Stomach (tissue), 19 donors: ENCODE data around the gene PHLPP2. TPM values are rescaled to one million over a fixed set of nuclear protein-coding genes. Genes with fewer than 3 reads are reported as not detected.

ENCODE experiments used
- DNase-seq, 2 donors: peaks; one replicate each; pipeline versions ENCODE4 v3.0.0 to v3.0.0-alpha.2; 2013 to 2019
- H3K27ac ChIP-seq, 5 donors: fragments of 200-600 bp in 4 of 5; sonication (generic) in 4 of 5; one replicate each; pipeline ENCODE4 v1.5.1; 2013 to 2019; ENCODE audit warnings: mild to moderate bottlenecking in 1 of 5, moderate library complexity in 1 of 5
- H3K27me3 ChIP-seq, 3 donors: fragments of 200-600 bp; sonication (generic); one replicate each; pipeline ENCODE4 v1.5.1; 2017 to 2019; ENCODE audit warnings: mixed run types in 1 of 3
- H3K36me3 ChIP-seq, 4 donors: fragments of 200-600 bp; sonication (generic); 1 replicate in 3 of 4; 2 replicates in 1 of 4; pipeline ENCODE4 v1.5.1; 2016 to 2019
- H3K4me1 ChIP-seq, 4 donors: fragments of 200-600 bp; sonication (generic); one replicate each; pipeline ENCODE4 v1.5.1; 2016 to 2019
- H3K4me3 ChIP-seq, 4 donors: fragments of 200-600 bp; sonication (generic) in 3 of 4; one replicate each; pipeline ENCODE4 v1.5.1; 2016 to 2019; ENCODE audit warnings: mild to moderate bottlenecking in 1 of 4
- H3K9me3 ChIP-seq, 4 donors: fragments of 200-600 bp; sonication (generic); one replicate each; pipeline ENCODE4 v1.5.1; 2016 to 2019
- EP300 ChIP-seq: sonication (generic); formaldehyde crosslinking; IDR thresholded peaks from one replicate; pipeline ENCODE4 v1.6.1; 2017; ENCODE audit warnings: antibody characterized with exemption
- POLR2A ChIP-seq, 4 donors: fragments of 450-650 bp; IDR thresholded peaks; one replicate each; pipeline ENCODE4 v1.6.1; 2016; ENCODE audit warnings: antibody characterized with exemption in 4 of 4, control low read depth in 2 of 4, mild to moderate bottlenecking in 1 of 4, moderate library complexity in 1 of 4
- POLR2AphosphoS5 ChIP-seq, 3 donors: sonication (generic); formaldehyde crosslinking; IDR thresholded peaks; one replicate each; pipeline ENCODE4 v1.6.1; 2016; ENCODE audit warnings: antibody characterized with exemption in 3 of 3
- WGBS, 5 donors: extraction: QIAGEN DNeasy Blood & Tissue Kit in 3 of 5; methylation state at CpG; one replicate each; pipeline versions ENCODE4 v1.1.5 to v1.1.7; 2013 to 2018; 5-methylcytosine and 5-hydroxymethylcytosine counted together
- intact Hi-C: fragments of 100-400 bp; cut with DNase I; formaldehyde crosslinking; loops from one replicate; pipeline ENCODE4 v1.15.1; 2023; ENCODE audit warnings: low total_unique reads
- long read RNA-seq, 10 donors: transcript quantifications; one replicate each; lab custom pipeline, GENCODE V29; 2026
- polyA plus RNA-seq, 3 donors: library from polyadenylated mRNA; stranded (reverse); fragments of 200-250 nt; gene quantifications; one replicate each; pipeline ENCODE4 v1.2.3, GENCODE V29; 2013
- total RNA-seq, 5 donors: library from RNA; depleted of rRNA; stranded (reverse); fragments of >200 nt; gene quantifications; one replicate each; pipeline versions ENCODE4 v1.1.0 to v1.2.3, GENCODE V29; 2014 to 2016
- TF ChIP-seq, protein P1 (sequence below), 7 experiments: fragments of 450-650 bp in 4 of 7; fragments of 200-600 bp in 3 of 7; sonication (generic) in 3 of 7; IDR thresholded peaks; one replicate each; pipeline ENCODE4 v1.5.1; 2016 to 2019; ENCODE audit warnings: antibody characterized with exemption in 7 of 7, control low read depth in 2 of 7, mild to moderate bottlenecking in 1 of 7
- donor health status: healthy with polysubstance abuse.
- donor health status: Bipolar disorder and iron deficiency.
- donor health status: healthy.

Gene PHLPP2, protein sequence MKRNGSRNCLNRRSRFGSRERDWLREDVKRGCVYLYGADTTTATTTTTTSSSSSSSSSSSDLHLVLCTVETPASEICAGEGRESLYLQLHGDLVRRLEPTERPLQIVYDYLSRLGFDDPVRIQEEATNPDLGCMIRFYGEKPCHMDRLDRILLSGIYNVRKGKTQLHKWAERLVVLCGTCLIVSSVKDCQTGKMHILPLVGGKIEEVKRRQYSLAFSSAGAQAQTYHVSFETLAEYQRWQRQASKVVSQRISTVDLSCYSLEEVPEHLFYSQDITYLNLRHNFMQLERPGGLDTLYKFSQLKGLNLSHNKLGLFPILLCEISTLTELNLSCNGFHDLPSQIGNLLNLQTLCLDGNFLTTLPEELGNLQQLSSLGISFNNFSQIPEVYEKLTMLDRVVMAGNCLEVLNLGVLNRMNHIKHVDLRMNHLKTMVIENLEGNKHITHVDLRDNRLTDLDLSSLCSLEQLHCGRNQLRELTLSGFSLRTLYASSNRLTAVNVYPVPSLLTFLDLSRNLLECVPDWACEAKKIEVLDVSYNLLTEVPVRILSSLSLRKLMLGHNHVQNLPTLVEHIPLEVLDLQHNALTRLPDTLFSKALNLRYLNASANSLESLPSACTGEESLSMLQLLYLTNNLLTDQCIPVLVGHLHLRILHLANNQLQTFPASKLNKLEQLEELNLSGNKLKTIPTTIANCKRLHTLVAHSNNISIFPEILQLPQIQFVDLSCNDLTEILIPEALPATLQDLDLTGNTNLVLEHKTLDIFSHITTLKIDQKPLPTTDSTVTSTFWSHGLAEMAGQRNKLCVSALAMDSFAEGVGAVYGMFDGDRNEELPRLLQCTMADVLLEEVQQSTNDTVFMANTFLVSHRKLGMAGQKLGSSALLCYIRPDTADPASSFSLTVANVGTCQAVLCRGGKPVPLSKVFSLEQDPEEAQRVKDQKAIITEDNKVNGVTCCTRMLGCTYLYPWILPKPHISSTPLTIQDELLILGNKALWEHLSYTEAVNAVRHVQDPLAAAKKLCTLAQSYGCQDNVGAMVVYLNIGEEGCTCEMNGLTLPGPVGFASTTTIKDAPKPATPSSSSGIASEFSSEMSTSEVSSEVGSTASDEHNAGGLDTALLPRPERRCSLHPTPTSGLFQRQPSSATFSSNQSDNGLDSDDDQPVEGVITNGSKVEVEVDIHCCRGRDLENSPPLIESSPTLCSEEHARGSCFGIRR (N-terminal part only)
- total RNA-seq (10 to 100 TPM in 1 of 5 donors, 1 to 10 TPM in 4; 1.8 to 10.1 (median 5.8) TPM), polyA plus RNA-seq (1 to 10 TPM in 1 of 3 donors, under 1 TPM in 2; 0.76 to 1.2 (median 0.85) TPM)
- long read RNA-seq, donor 1, result 0 reads
- long read RNA-seq, donor 2, result 0 reads
- long read RNA-seq, donor 3, result 0 reads
- long read RNA-seq, donor 4, result 0 reads
- long read RNA-seq, donor 5, result 0 reads
- long read RNA-seq, donor 6, result 0 reads
- long read RNA-seq, donor 7, full-length matches to known transcripts, result 1 of 1 reads
- long read RNA-seq, donor 7, partial matches to known transcripts, result 0 of 1 reads
- long read RNA-seq, donor 7, other reads (novel, unspliced or antisense), result 0 of 1 reads
- long read RNA-seq, donor 8, partial matches to known transcripts, result 11 of 11 reads
- long read RNA-seq, donor 8, other reads (novel, unspliced or antisense), result 0 of 11 reads
- long read RNA-seq, donor 9, result 0 reads
- long read RNA-seq, donor 10, result 0 reads

DNA sequence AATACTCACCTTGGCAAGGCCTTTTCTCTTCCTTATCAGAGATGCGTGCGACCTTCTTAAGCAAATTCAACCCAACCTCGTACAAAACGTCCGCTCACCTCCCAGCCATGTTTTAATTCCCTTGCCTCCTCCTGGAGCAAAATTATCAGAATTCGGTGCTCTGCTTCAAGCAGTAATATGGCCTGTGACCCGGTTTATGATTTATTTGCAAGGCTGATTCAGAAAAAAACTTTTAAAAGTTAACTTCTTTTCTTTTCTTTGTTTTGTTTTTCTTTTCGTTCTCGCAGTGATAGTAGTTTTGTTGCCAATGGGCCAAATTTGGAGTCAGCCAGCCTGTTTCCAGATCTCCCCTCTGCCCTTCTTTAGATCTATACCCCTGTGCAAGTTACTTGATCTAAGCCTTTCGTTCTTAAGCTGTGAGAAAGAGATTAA, at the start of gene PHLPP2:
PHLPP2 (minus strand) TSS at position 382 of the 432 bp plus-strand sequence. CDS start 9,906 bp downstream, outside the sequence.
- WGBS, 5 donors, result 11 to 16% (median 15%) methylated on average over 10 of the region's 10 CpGs
- H3K27me3 ChIP-seq, result peaks cover 0 to 5% (median 0%) of the 10 kb centered on the region in 3 donors
- H3K36me3 ChIP-seq, result peaks cover 0 to 1% (median under 1%) of the 10 kb centered on the region in 4 donors
- H3K27ac ChIP-seq, result peak within 1 kb of the TSS; percentile 84 to 95 (median 90)
- no peak for TF ChIP-seq EP300
- TF ChIP-seq, protein P1, sequence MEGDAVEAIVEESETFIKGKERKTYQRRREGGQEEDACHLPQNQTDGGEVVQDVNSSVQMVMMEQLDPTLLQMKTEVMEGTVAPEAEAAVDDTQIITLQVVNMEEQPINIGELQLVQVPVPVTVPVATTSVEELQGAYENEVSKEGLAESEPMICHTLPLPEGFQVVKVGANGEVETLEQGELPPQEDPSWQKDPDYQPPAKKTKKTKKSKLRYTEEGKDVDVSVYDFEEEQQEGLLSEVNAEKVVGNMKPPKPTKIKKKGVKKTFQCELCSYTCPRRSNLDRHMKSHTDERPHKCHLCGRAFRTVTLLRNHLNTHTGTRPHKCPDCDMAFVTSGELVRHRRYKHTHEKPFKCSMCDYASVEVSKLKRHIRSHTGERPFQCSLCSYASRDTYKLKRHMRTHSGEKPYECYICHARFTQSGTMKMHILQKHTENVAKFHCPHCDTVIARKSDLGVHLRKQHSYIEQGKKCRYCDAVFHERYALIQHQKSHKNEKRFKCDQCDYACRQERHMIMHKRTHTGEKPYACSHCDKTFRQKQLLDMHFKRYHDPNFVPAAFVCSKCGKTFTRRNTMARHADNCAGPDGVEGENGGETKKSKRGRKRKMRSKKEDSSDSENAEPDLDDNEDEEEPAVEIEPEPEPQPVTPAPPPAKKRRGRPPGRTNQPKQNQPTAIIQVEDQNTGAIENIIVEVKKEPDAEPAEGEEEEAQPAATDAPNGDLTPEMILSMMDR (IDR thresholded peaks at IDR 0.05), result no peak
- TF ChIP-seq POLR2AphosphoS5 (IDR thresholded peaks at IDR 0.05), result no peak
- no peak for TF ChIP-seq POLR2A (IDR thresholded peaks at IDR 0.05)
- no peaks in the 10 kb centered on the region for H3K9me3 ChIP-seq
- intact Hi-C loops, result no loop called here
- peaks cover 5 to 57% (median 34%) of the 10 kb centered on the region in 4 donors for H3K4me1 ChIP-seq
- DNase-seq, result no peak
- peak within 1 kb of the TSS; percentile 81 to 95 (median 88) for H3K4me3 ChIP-seq

DNA sequence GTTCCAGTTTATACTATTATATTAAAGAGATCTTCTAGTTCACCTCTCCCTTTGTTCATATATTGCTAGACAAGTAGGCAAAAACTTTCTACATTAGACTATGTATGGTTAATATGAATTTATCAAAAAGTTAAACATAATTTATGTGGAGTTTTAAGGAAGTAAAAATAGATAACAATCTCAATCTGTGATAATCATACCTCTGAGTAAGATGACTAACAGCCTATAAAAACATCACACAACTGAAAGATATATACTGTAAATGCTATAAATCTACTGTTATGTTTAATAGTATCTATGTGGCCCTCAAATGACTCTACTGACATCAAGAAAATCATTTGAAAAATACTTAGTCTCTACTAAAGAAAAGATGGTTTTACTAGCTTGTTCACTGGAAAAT, 47.1 kb upstream of the PHLPP2 start:
- intact Hi-C loops, result no loop called here
- Histone ChIP-seq H3K36me3 (peaks cover 27 to 84% (median 72%) of the 10 kb centered on the region in 4 donors), H3K9me3 (no peaks in the 10 kb centered on the region), H3K4me3 (no peak overlapping the region), H3K27me3 (no peaks in the 10 kb centered on the region), H3K4me1 (peaks cover 0 to 19% (median 8%) of the 10 kb centered on the region in 4 donors), H3K27ac (no peak overlapping the region)
- no peak for DNase-seq
- TF ChIP-seq, protein P1 (IDR thresholded peaks at IDR 0.05), result no peak
- no peak for TF ChIP-seq POLR2AphosphoS5 (IDR thresholded peaks at IDR 0.05)
- TF ChIP-seq EP300, result no peak
- TF ChIP-seq POLR2A (IDR thresholded peaks at IDR 0.05), result no peak

DNA sequence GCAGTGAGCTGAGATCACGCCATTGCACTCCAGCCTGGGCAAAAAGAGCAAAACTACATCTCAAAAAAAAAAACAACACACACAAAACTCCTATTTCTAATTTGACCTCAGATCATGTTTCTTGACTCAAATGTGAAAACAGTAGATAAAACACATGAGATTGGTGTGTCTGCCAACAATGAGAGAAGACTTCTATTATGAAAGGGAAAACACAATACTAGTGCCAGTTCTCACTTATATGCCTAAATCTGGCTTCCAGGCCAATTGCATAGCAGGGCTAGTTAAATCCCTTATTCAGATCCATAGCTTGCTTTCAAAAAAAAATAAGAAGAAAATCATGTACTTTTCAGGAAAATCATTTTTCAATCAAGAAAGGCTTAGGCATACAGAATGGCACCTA, 44.7 kb upstream of the PHLPP2 start:
- 79 to 96% (median 87%) methylated on average over 1 of the region's 1 CpG for WGBS, 5 donors
- Histone ChIP-seq H3K27me3 (no peaks in the 10 kb centered on the region), H3K9me3 (no peaks in the 10 kb centered on the region), H3K4me3 (no peak overlapping the region), H3K4me1 (peaks cover 0 to 21% (median 5%) of the 10 kb centered on the region in 4 donors), H3K36me3 (peaks cover 34 to 93% (median 82%) of the 10 kb centered on the region in 4 donors), H3K27ac (no peak overlapping the region)
- TF ChIP-seq POLR2A (IDR thresholded peaks at IDR 0.05), result no peak
- TF ChIP-seq POLR2AphosphoS5 (IDR thresholded peaks at IDR 0.05), result no peak
- no peak for TF ChIP-seq EP300
- TF ChIP-seq, protein P1 (IDR thresholded peaks at IDR 0.05), result no peak
- intact Hi-C loops, result no loop called here
- DNase-seq, result no peak
